Epithelial cell of esophagus (primary cell): Measurements from ENCODE around the gene TMEM127.
A peak's percentile ranks its signal among the peaks of the same experiment; 100 is the strongest.

Source experiments
- DNase-seq: peaks from one replicate; pipeline ENCODE4 v3.0.0; 2010; ENCODE audit warnings: low read depth
- H3K4me3 ChIP-seq: 2 replicates; pipeline ENCODE4 v1.5.1; 2011; ENCODE audit warnings: mild to moderate bottlenecking, low read length, control low read depth
- CTCF ChIP-seq: IDR thresholded peaks from 2 replicates; pipeline ENCODE4 v1.5.1; 2011; ENCODE audit warnings: low read depth, mild to moderate bottlenecking, low read length, control low read depth, inconsistent platforms; ENCODE audit not compliant: insufficient read depth; ENCODE audit errors: missing control alignments

TMEM127 gene

GRCh38 chr2:96241227-96241626 lies 24.6 kb downstream of the TMEM127 start:
- TF ChIP-seq CTCF = no peak
- no peak for DNase-seq
- no peak overlapping the region for H3K4me3 ChIP-seq

- no peak for TF ChIP-seq CTCF
- DNase-seq = peak; percentile 63
- H3K4me3 ChIP-seq = no peak overlapping the region
These were observed 25.3 kb downstream of the TMEM127 start for GRCh38 chr2:96240341-96241038.

GRCh38 chr2:96239745-96240264 lies 26.0 kb downstream of the TMEM127 start:
- no peak for TF ChIP-seq CTCF
- H3K4me3 ChIP-seq = no peak overlapping the region
- no peak for DNase-seq

GRCh38 chr2:96239091-96239490 lies 26.7 kb downstream of the TMEM127 start:
- H3K4me3 ChIP-seq = no peak overlapping the region
- TF ChIP-seq CTCF = no peak
- DNase-seq = no peak

GRCh38 chr2:96238266-96238665 lies 27.5 kb downstream of the TMEM127 start:
- no peak for TF ChIP-seq CTCF
- no peak for DNase-seq
- H3K4me3 ChIP-seq = no peak overlapping the region

- TF ChIP-seq CTCF = no peak
- H3K4me3 ChIP-seq = no peak overlapping the region
- DNase-seq = no peak
These were observed 28.9 kb downstream of the TMEM127 start for GRCh38 chr2:96236882-96237281.

- no peak overlapping the region for H3K4me3 ChIP-seq
- TF ChIP-seq CTCF = no peak
- DNase-seq = no peak
These were observed 31.9 kb downstream of the TMEM127 start for GRCh38 chr2:96233880-96234316.
